H9 (cell line): ENCODE measurements around the gene CHD3. TPM values are rescaled to one million over a fixed set of nuclear protein-coding genes. Genes with fewer than 3 reads are reported as not detected.

Experiments
- DNase-seq: peaks from one replicate; pipeline ENCODE4 v3.0.0-alpha.2; 2017
- H2AFZ ChIP-seq: one replicate; pipeline ENCODE4 v1.6.1; 2013; ENCODE audit warnings: mild to moderate bottlenecking, low read length, control low read depth, moderate library complexity
- H2AK5ac ChIP-seq: 2 replicates; pipeline ENCODE4 v1.6.1; 2013; ENCODE audit warnings: low read length, control low read depth, mixed read lengths; ENCODE audit not compliant: insufficient read length
- H2BK120ac ChIP-seq: one replicate; pipeline ENCODE4 v1.6.1; 2013; ENCODE audit warnings: low read depth, mild to moderate bottlenecking, low read length, control low read depth, inconsistent platforms; ENCODE audit not compliant: poor library complexity, severe bottlenecking
- H2BK12ac ChIP-seq: 2 replicates; pipeline ENCODE4 v1.6.1; 2013; ENCODE audit warnings: low read length, control low read depth, mixed read lengths, low read depth; ENCODE audit not compliant: insufficient read length
- H2BK15ac ChIP-seq: 2 replicates; pipeline ENCODE4 v1.6.1; 2013; ENCODE audit warnings: low read depth, low read length, control low read depth
- H2BK20ac ChIP-seq: one replicate; pipeline ENCODE4 v1.6.1; 2013; ENCODE audit warnings: low read depth, mild to moderate bottlenecking, low read length, control low read depth, inconsistent platforms; ENCODE audit not compliant: poor library complexity, severe bottlenecking
- H2BK5ac ChIP-seq: 2 replicates; pipeline ENCODE4 v1.6.1; 2013; ENCODE audit warnings: low read length, control low read depth, mixed read lengths; ENCODE audit not compliant: insufficient read length
- H3K14ac ChIP-seq: 2 replicates; pipeline ENCODE4 v1.6.1; 2013; ENCODE audit warnings: low read length, control low read depth; ENCODE audit not compliant: insufficient read depth
- H3K18ac ChIP-seq: 2 replicates; pipeline ENCODE4 v1.6.1; 2013; ENCODE audit warnings: low read depth, mild to moderate bottlenecking, mixed read lengths, low read length, control low read depth; ENCODE audit not compliant: insufficient read length
- H3K23ac ChIP-seq: 2 replicates; pipeline ENCODE4 v1.6.1; 2013; ENCODE audit warnings: low read length, control low read depth, mixed read lengths, low read depth; ENCODE audit not compliant: insufficient read length
- H3K23me2 ChIP-seq: 2 replicates; pipeline ENCODE4 v1.6.1; 2013; ENCODE audit warnings: low read depth, mild to moderate bottlenecking, mixed read lengths, low read length, control low read depth; ENCODE audit not compliant: insufficient read length, poor library complexity, severe bottlenecking
- H3K27ac ChIP-seq: 2 replicates; pipeline ENCODE4 v1.5.1; 2013; ENCODE audit warnings: low read length, control low read depth, mixed read lengths, low read depth; ENCODE audit not compliant: insufficient read length
- H3K27me3 ChIP-seq: 2 replicates; pipeline ENCODE4 v1.6.1; 2013; ENCODE audit warnings: low read length, control low read depth, inconsistent platforms; ENCODE audit not compliant: insufficient read depth
- H3K4ac ChIP-seq: 2 replicates; pipeline ENCODE4 v1.6.1; 2013; ENCODE audit warnings: low read depth, mild to moderate bottlenecking, control low read depth, inconsistent platforms, low read length, moderate library complexity
- H3K4me1 ChIP-seq: 2 replicates; pipeline ENCODE4 v1.6.1; 2013; ENCODE audit warnings: low read length, control low read depth, inconsistent platforms; ENCODE audit not compliant: insufficient read depth
- H3K4me2 ChIP-seq: 2 replicates; pipeline ENCODE4 v1.6.1; 2013; ENCODE audit warnings: low read length, control low read depth, mixed read lengths; ENCODE audit not compliant: insufficient read length, insufficient read depth
- H3K56ac ChIP-seq: 2 replicates; pipeline ENCODE4 v1.6.1; 2013; ENCODE audit warnings: low read depth, mild to moderate bottlenecking, mixed read lengths, low read length, control low read depth; ENCODE audit not compliant: insufficient read length
- H3K79me1 ChIP-seq: 2 replicates; pipeline ENCODE4 v1.6.1; 2013; ENCODE audit warnings: low read depth, mild to moderate bottlenecking, moderate library complexity, low read length, control low read depth, inconsistent platforms; ENCODE audit not compliant: insufficient read depth, poor library complexity, severe bottlenecking
- H3K79me2 ChIP-seq: 2 replicates; pipeline ENCODE4 v1.6.1; 2013; ENCODE audit warnings: low read length, control low read depth, inconsistent platforms; ENCODE audit not compliant: insufficient read depth
- H3K9ac ChIP-seq: 2 replicates; pipeline ENCODE4 v1.6.1; 2013; ENCODE audit warnings: low read length, control low read depth, mixed read lengths; ENCODE audit not compliant: insufficient read length; ENCODE audit errors: extremely low read depth
- H3K9me3 ChIP-seq: one replicate; pipeline ENCODE4 v1.6.1; 2013; ENCODE audit warnings: low read depth, low read length, inconsistent platforms; ENCODE audit not compliant: control insufficient read depth
- H3T11ph ChIP-seq: one replicate; pipeline ENCODE4 v1.6.1; 2013; ENCODE audit warnings: mild to moderate bottlenecking, low read length, control low read depth, inconsistent platforms
- H4K20me1 ChIP-seq: one replicate; pipeline ENCODE4 v1.6.1; 2013; ENCODE audit not compliant: control insufficient read depth, insufficient read length, insufficient read depth
- H4K5ac ChIP-seq: 2 replicates; pipeline ENCODE4 v1.6.1; 2013; ENCODE audit warnings: low read depth, mild to moderate bottlenecking, mixed read lengths, low read length, control low read depth; ENCODE audit not compliant: insufficient read length
- H4K8ac ChIP-seq: replicated peaks from 2 replicates; pipeline ENCODE4 v1.6.1; 2013; ENCODE audit warnings: low read length, control low read depth, mixed read lengths, low read depth; ENCODE audit not compliant: insufficient read length
- H4K91ac ChIP-seq: 2 replicates; pipeline ENCODE4 v1.6.1; 2013; ENCODE audit warnings: low read depth, mild to moderate bottlenecking, moderate library complexity, mixed read lengths, low read length, control low read depth; ENCODE audit not compliant: insufficient read length
- H3K27ac Mint-ChIP-seq, 3 experiments: 2 replicates in 2 of 3; 3 replicates in 1 of 3; pipeline ENCODE4 v1.8.0; 2020 to 2021; ENCODE audit warnings: mixed read lengths in 3 of 3, mild to moderate bottlenecking in 1 of 3, moderate library complexity in 1 of 3
- H3K27me3 Mint-ChIP-seq: 2 replicates; pipeline ENCODE4 v1.8.0; 2021; ENCODE audit warnings: low read depth, mild to moderate bottlenecking, moderate library complexity, mixed read lengths
- H3K36me3 Mint-ChIP-seq, 3 experiments: 2 replicates in 2 of 3; 3 replicates in 1 of 3; pipeline ENCODE4 v1.8.0; 2020 to 2021; ENCODE audit warnings: low read depth in 3 of 3, mixed read lengths in 3 of 3; ENCODE audit not compliant: insufficient read depth in 1 of 3
- H3K4me1 Mint-ChIP-seq, 2 experiments: 2 replicates each; pipeline ENCODE4 v1.8.0; 2020; ENCODE audit warnings: mixed read lengths in 2 of 2
- H3K4me3 Mint-ChIP-seq, 2 experiments: 2 replicates in 1 of 2; 3 replicates in 1 of 2; pipeline ENCODE4 v1.8.0; 2020 to 2021; ENCODE audit warnings: mild to moderate bottlenecking in 2 of 2, mixed read lengths in 2 of 2, moderate library complexity in 1 of 2
- H3K9me3 Mint-ChIP-seq, 2 experiments: 2 replicates in 1 of 2; 3 replicates in 1 of 2; pipeline ENCODE4 v1.8.0; 2020; ENCODE audit warnings: mild to moderate bottlenecking in 2 of 2, mixed read lengths in 2 of 2, moderate library complexity in 1 of 2
- CTCF ChIP-seq: fragments of 200-600 bp; sonication (generic); conservative IDR thresholded peaks from 3 replicates; pipeline ENCODE4 v1.8.0; 2021; ENCODE audit warnings: antibody characterized with exemption, mild to moderate bottlenecking
- WGBS: extraction: QIAGEN DNeasy Blood & Tissue Kit; methylation state at CpG from one replicate; pipeline ENCODE4 v1.1.7; 2013; ENCODE audit warnings: missing lambda C conversion rate, low lambda C conversion rate, mixed read lengths; ENCODE audit not compliant: insufficient read length; ENCODE audit errors: extremely low coverage; 5-methylcytosine and 5-hydroxymethylcytosine counted together
- total RNA-seq: library from RNA; stranded (reverse); gene quantifications from 2 replicates; pipeline ENCODE4 v1.2.1, GENCODE V29; 2021

Gene CHD3
- total RNA-seq, 1 experiment from 2014 or later = 33.2 TPM

DNA sequence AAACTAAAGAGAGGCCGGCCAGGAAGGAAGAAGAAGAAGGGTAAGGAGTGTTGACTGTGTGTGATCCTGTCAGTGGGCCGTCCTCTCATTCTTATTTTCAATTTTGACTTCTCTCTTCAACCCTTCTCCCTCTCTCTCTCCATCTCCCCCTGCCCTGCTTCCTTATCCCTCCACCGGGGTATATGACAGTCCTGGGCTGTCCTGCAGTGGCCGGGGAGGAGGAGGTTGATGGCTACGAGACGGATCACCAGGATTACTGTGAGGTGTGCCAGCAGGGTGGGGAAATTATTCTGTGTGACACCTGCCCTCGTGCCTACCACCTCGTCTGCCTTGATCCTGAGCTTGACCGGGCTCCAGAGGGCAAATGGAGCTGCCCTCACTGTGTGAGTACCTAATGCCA is 5.6 kb downstream of the CHD3 start:
- Histone ChIP-seq H2BK20ac (no peak overlapping the region), H2BK15ac (no peak overlapping the region), H3K23me2 (no peaks in the 10 kb centered on the region), H2BK5ac (no peak overlapping the region), H3K4ac (no peak overlapping the region), H2AFZ (no peak overlapping the region), H3K18ac (no peak overlapping the region), H2BK120ac (no peak overlapping the region), H3K14ac (no peak overlapping the region), H3K23ac (no peak overlapping the region), H4K8ac (no peak overlapping the region), H3K27me3 (no peaks in the 10 kb centered on the region), H3K9me3 (no peaks in the 10 kb centered on the region), H3K27ac (no peak overlapping the region), H3K4me1 (no peaks in the 10 kb centered on the region), H3K79me1 (no peaks in the 10 kb centered on the region), H3K79me2 (no peaks in the 10 kb centered on the region), H3K4me2 (no peak overlapping the region), H4K5ac (no peak overlapping the region), H3K56ac (no peak overlapping the region), H2AK5ac (no peak overlapping the region), H4K91ac (no peak overlapping the region), H3K9ac (no peak overlapping the region), H3T11ph (no peak overlapping the region), H2BK12ac (no peak overlapping the region), H4K20me1 (no peaks in the 10 kb centered on the region)
- peaks cover 0 to 4% of the 10 kb centered on the region in 2 experiments; a peak in 3 of 4 replicates for H3K4me1 Mint-ChIP-seq
- H3K4me3 Mint-ChIP-seq = peak overlapping the region in 1 of 2 experiments; percentile 53; a peak in 1 of 5 replicates
- no peak for TF ChIP-seq CTCF
- no peaks in the 10 kb centered on the region for H3K9me3 Mint-ChIP-seq
- no peak for DNase-seq
- H3K27me3 Mint-ChIP-seq = no peaks in the 10 kb centered on the region
- H3K27ac Mint-ChIP-seq = no peak overlapping the region
- WGBS = no CpG with 5 or more reads among the region's 9 CpGs
- H3K36me3 Mint-ChIP-seq = peaks cover 8 to 62% (median 26%) of the 10 kb centered on the region in 3 experiments; a peak in 6 of 7 replicates
